HG02870 (cell line): ENCODE results near the gene SP5.
A peak's percentile ranks its signal among the peaks of the same experiment; 100 is the strongest.
"Not testable (repeated sequence)": the region's sequence is repeated elsewhere in the genome, so short reads cannot be mapped to it uniquely, and the experiment has no call there.

Source experiments
- ATAC-seq: cut with Tn5 transposase; IDR thresholded peaks from one replicate; pipeline ENCODE4 v1.9.1; 2021; ENCODE audit warnings: mild to moderate bottlenecking, moderate library complexity; ENCODE audit not compliant: unreplicated experiment

Gene SP5

DNA sequence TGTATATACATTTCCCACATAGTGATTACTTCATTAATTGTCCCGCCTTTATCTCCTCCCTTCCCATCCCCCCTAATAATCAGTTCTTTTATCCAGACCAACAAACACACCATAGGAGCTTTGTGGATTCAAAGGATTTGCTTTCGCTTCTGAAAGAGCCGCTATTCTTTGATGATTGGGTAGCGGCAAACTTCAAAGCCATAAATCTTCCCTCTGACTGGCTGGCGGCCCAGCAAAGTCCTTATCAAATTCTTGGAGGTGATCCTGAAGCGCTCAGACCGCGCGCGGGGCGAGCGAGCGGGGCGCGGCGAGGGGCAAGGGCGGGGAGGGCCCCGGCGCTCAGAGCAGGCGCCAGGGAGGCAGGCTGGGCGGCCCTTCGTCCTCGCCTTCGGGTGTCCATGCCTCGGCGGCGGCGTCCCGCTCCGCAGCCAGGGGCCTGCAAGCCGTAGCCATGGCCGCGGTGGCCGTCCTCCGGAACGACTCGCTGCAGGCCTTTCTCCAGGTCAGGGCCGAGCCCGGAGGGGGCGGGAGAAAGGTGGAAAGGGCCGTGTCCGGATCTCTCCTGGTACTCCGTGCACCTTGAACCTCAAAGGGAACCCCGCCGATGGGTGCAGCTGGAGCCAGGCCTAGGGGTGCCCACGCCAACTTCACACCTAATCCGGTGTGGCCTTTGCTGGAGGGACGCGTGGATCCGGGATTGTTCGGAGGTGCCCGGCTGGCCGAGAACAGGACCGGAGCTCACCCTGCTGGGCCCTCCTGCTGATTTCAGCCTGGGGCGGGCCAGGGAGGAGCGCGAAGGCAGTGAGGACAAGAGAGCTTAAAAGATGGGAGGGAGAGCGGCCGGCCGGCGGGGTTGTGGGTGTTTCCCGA lies at the start of gene SP5:
Gene SP5, plus strand, starts transcription at position 276 of the 870 bp plus-strand sequence. Its CDS starts 176 bp downstream, at position 452.
- ATAC-seq: no peak

DNA sequence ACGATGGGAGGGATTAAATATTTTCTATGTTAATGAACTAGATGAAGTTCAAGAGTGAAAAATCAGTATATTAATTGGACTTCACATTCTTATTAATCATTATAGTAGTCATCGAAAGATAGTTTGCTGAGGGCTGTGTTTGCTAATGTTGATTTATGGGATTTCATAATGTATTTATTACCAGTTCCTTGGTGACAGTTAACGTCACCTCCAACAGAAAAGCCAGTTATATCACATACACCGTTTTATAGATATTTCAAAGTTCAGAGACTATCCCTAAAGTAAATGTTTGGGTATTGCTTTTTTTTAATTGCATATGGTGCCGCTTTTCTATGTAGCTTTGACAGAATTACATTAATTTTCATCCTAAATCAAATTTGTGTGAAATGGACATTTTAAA lies 49.4 kb upstream of the SP5 start:
- ATAC-seq: no peak

DNA sequence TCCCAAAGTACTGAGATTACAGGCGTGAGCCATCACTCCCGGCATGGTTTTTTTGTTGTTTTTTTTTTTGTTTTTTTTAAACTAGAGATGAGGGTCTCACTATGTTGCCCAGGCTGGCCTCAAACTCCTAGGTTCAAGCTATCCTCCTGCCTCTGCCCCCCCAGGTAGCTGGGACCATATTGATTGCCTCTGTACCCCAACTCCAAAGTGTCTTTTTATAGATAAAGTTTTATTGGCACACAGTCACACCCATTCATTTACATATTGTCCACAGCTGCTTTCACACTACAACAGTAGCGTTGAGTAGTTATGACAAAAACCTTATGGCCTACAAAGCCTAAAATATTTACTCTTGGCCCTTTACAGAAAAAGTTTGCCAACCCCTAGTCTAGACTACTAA lies 45.2 kb upstream of the SP5 start:
- ATAC-seq: no peak

DNA sequence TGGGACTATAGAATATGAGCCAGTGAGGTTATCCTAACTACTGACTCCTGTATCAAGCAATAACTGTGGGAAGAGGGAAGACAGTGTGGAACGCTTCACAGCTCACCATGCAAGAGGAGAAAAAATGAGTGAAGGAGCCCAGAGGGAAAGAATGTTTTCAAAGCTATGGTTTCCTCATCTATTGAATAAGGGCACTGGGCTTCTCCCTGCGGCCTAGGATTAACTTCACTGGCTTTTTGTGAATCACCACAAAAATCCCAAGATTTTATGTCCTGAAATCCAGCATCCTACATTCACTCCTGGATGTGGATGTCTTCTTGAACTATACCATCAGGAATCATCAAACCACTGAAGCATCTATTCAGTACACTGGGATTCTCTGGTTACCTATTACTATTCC lies 44.5 kb upstream of the SP5 start:
- ATAC-seq: no peak

DNA sequence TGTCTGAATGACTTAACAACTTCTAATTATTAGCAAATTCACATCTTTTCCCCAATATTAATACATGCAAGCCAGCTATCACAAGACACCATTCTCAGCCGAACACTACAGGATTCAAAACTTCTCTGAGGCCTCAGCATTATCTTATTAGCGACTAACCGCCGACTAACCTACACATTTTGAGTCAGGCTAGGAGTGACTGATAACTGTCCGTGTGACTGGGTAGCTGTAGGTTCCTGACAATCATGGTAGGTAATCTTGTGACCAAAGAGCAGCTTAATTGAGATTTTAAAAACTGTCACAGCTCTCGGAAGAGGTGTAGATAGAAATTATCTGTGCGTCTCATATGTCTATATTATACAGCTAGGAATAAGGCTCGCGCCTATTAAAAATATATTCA lies 44.1 kb upstream of the SP5 start:
- ATAC-seq: no peak

DNA sequence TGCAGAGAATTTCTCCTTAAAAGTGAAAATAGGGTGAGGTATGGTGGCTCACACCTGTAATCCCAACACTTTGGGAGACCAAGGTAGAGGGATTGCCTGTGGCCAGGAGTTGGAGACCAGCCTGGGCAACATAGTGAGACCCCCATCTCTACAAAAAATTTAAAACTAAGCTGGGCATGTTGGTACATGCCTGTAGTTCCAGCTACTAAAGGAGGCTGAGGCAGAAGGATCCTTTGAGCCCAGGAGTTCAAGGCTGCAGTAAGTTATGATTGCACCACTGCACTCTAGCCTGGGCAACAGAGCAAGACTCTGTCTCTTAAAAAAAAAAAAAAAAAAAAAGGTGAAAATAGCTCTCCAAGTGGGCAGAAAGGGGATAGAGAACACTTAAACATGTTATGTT lies 40.9 kb upstream of the SP5 start:
- not testable (repeated sequence) for ATAC-seq

DNA sequence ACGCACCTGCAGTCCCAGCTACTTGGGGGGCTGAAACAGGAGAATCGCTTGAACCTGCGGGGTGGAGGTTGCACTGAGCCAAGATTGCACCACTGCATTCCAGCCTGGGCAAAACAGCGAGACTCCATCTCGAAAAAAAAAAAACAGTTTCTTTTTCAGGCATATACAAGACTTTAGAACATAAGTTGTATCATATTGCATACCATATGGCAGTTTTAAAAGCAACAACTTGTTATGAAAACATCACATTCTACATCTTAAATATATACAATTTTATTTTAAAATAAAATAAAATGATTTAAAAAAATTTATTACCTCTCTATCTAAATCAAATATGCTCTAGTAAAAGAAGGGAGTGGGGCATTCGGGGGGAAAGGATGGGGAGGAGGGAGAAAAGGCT lies 39.4 kb upstream of the SP5 start:
- ATAC-seq: no peak

DNA sequence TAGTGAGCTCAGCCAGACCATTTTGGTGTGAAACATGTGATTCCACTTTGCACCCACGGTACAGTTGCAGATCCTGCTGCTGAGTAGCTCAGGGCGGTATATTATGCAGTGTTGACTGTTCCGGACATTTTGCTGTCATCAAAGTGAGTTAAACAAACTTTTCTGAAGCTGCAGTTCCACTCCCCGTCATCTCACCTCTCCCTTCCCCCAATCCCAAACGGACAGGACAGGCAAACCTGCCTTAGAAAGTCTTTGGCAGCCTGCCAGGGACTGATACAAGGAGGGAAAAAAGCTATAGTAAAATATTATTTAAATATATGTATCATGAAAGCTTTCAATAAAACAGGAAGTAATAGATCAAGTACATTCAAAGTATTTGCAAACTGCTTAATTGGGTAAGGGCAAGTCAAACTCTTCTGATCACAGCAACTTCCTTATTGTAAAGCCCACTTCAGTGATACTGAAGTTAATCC lies 35.5 kb upstream of the SP5 start:
- no peak for ATAC-seq

DNA sequence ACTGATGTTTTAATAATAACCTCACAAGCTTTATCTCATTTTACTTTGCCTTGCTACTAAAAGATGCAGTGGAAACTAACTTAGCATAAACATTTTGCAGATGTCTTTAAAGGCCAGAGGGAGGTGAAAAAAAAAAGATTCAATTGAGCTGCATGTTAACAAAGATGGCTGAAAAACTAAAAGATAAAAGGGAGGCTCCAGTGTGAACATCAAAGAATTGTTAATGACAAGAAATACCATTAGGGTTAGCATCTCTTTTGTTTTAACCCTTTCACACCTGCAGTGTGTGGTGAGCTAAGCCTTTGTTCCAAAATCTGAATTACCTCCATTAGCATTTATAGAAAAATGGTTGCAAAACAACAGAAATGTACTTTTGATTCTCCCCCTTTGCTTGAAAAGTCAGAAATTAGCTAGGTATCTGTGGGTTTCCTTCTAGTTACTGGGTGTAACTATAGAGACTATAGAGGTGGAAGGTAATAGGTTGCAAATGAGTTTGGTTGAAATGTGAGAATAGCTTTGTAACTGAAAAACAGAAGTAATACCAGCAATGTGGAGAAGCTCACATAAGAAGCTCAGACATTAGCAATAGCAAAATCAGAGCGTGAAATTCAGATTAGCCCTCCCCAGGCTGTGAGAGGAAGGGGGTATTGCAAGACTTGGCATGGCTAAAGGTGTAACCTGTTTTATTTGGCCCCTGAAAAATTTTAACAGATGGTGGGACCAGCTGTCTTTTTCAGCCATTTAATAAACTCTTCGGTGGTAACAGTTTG lies 34.8 kb upstream of the SP5 start:
- peak; percentile 99 for ATAC-seq

DNA sequence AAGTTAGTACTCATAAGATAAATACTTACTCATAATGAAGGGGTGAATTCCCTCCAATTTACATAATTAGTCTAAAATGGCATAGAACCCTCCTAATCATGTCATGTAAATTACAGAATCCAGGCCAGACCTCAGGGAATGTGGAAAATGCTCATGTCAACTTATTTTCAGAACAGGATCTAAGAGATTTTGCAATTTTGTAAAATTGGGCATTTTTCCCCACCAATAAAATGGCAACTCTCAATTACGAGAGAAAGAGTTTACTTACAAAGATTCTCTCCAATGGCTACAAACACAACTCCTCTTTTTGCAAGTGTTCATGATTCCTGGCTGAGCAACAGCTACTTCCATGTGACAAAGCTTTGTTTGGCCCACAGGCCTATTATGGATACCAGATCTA lies 33.8 kb upstream of the SP5 start:
- no peak for ATAC-seq

DNA sequence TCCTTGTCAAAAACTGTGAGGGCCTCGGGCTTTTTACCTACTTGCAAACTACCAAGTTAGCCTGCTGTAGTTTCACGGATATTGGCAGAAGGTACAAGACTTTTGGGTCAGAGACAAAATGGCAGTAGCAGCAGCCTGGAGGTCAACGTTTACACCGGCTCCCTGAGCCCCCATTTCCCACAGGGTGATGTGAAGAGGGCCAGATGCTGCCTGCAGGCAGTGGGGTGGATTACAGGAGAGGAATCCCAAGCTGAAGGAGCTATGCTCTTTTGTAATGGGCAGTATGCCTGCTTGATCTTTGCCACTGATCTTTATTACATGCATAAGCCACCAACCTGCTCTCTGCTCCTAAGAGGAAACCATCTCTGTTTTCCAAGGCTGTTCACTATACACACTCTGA lies 29.5 kb upstream of the SP5 start:
- ATAC-seq: no peak

DNA sequence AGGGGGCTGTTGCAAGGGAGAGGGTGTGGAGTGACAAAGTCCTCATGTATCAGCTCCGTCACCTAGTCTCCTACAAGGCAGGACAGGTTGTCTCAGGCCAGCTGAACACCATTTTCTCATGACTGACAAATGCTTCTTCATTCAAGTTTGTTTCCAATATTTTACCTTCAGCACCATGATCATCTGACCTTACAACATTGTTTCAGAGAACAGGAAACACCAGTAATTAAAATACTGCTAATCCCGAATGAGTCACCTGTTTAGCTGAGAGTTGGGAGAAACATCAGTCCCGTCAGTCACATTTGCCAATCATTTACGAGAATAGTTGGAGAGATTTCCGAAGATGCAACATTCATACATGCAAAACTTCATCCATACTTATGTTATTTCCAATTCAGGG lies 25.7 kb upstream of the SP5 start:
- ATAC-seq: no peak

DNA sequence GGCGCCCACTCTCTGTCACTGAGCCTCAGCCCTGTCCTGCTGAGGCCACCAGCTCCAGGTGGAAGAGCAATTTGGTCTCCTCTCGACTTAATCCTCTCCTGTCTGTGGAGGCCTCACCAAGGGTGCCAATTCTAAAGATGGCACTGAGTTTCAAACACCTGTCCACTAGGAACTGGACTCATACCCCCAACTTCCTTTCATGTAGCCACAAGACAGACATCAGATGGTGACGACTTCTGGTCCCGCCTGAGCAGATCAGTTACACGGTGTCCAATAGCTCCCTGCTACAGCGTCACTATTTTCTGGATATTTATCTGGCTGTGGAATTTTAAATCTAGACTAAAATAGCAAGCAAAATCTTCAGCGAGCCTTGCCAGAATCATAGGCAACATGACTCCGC lies 24.5 kb upstream of the SP5 start:
- no peak for ATAC-seq

DNA sequence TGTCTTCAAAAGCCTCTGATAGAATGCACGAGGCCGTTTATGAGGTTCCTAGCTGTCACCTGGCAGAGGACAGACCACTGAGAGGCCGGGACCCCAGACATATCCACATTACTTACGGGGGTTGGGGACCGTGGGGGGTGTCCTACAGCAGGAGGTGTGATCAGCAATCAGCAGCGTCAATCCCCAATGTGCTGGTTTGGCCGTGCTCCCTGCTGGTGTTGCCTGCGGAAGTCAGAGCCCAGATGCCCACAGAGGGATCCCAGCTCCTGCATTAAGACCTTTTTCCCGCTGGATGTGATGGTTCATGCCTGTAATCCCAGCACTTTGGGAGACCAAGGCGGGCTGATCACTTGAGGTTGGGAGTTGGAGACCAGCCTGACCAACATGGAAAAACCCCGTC lies 20.8 kb upstream of the SP5 start:
- ATAC-seq: no peak

DNA sequence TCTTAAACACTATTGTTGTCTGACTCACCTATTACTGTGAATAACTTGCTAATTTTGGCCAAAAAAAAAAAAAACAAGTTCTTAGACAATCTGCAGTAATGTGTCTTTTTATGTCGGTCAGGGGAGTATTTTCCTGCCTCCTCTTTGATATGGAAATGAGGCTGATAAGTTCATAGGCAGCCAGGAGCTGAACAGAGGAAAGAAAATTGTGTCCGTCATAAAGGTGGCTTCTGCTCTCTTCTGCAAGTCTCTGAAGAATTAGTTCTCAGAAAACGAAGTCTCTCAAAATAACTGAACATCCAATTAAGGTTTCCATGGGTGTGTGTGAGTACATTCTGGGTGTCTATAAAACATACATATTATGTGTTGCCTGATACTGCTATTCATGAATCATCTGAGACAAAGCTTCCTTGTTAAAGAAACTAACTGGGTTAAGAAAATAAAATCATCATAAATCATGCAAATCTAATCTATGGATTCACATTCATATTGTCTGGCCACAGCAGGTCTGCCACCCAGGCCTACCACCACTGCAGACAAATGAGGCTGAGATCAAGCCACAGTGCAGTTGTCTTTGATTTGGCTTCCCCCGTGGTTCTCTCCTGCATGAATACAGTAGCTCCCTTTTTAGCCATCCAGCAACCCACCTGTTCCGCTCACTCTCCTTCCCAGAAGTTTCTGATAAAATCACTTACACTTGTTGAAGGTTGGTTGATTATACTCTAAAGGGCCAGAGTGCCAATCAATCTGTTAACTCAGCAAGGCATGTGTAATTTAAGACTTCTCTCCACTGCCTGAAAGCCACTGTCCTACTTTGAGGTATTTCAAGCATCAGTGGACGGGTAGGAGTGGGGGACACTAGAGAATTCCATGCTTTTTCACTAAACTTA lies 19.4 kb upstream of the SP5 start:
- no peak for ATAC-seq

DNA sequence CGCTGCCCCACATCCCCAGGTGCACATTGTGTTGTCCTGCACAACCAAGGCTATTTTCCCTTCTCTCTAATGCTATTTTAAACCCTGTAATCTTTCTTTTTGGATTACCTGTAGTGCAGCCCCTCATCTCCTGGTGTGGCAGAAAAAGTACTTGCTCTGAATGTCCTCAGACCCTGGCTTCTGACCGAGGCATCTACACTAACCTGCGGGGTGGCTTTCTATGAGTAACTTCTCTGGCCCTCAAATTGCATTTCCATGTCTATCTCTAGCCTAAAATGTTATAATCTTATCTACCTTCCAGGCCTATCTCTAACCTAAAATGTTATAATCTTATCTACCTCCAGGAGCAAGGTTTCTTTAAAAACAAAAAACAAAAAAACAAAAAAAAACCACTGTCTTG lies 18.2 kb upstream of the SP5 start:
- ATAC-seq: no peak

DNA sequence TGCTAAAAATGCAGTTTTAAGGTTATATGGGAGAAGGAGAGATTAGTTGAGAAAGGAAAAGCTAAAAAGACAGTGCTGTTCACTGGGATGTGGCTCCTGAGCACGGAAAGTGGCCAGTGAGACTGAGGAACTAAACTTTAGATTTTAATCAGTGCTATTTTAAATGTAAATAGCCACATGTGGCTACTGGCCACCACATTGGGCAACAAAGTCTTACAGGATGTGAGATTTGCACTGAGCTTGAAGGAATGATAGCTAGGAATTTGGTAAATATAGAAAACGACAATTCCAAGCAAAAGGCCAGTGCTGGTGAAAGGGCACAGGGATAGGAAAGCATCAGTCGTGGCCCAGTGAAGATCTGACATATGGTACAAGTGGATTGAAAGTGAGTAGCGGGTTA lies 14.1 kb upstream of the SP5 start:
- ATAC-seq: no peak

DNA sequence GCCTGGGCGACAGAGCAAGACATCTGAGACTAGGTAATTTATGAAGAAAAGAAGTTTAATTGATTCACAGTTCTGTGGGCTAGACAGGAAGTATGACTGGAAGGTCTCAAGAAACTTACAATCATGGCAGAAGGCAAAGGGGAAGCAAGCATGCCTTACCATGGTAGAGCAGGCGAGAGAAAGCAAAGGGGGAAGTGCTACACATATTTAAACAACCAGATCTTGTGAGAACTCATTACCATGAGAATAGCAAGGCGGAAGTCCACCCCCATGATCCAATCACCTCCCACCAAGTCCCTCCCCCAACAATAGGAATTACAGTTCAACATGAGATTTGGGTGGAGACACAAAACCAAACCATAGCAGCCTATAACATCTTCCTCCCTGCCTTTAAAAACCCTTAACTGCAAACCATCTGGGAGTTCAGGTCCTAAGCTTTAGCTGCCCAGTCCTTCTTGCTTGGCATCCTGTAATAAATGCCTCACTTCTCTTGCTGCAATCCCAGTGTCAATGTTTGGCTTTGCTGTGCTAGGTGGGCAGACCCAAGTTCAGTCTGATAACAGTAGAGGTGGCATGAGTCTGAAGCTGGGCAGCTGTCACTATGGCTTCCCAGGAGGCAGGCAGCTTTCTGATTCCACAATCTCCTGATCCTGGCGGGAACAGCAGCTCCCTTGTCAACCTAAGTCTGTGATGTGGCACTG lies 11.2 kb upstream of the SP5 start:
- no peak for ATAC-seq

DNA sequence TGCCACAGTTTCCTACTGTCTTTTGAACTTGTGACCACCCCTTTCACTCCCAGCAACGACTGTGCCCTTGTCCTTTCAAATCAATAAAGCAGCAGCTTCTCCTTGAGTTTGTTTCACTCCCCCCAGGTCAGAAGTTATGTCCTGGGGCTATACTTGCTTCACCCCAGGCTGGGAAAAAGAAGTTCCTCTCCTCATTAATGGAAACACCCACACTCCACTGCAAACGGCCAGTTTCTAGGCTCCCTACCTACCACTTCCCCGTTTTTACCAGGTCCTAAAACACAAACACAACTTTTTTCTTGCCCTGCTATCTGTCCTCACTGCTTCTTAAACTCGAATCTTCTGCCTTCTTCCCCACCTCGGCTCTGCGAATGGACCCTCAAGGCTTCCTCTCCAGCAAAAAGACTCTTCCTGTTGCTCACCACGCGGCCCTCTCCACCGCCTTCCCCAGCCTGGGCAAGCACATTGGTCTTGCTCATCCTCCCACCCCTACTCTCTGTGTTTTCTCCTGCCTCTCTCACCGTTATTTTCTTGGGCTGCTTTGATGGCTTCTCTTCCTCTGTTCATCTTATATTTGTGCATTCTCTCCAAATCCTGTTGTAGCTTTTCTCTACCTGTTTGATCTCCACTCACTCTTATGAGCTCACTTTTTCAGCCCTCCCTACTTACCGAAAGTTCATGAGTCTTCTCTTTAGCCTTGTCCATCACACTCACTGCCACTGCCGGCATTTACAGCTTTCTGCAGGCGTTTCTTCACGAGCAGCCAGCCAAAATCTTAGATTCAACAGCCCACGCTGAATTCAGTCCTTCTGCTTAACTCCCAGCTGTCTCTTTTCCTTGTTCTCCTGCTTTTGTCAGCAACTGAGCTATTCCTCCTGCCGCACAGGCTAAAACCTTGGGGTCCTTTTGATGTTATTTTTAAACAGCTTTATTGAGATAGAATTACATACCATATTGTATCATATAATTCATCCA lies 7.0 kb upstream of the SP5 start:
- ATAC-seq: no peak
